Endothelial cell of umbilical vein (primary cell): ENCODE data around the gene TERT.

Experiments used
- EZH2 ChIP-seq: IDR thresholded peaks from 2 replicates; pipeline ENCODE4 v1.6.1; 2012; ENCODE audit warnings: borderline replicate concordance, low read depth, mild to moderate bottlenecking, moderate library complexity, low read length, inconsistent platforms; ENCODE audit not compliant: severe bottlenecking
- FOS ChIP-seq: IDR thresholded peaks from 2 replicates; pipeline ENCODE4 v1.6.1; 2011; ENCODE audit warnings: mild to moderate bottlenecking, low read length, moderate library complexity, borderline replicate concordance; ENCODE audit not compliant: insufficient read depth
- GATA2 ChIP-seq: IDR thresholded peaks from 2 replicates; pipeline ENCODE4 v1.7.0; 2011; ENCODE audit warnings: low read depth, mild to moderate bottlenecking, moderate library complexity, mixed read lengths, low read length; ENCODE audit not compliant: insufficient read length, insufficient read depth
- JUN ChIP-seq: IDR thresholded peaks from 2 replicates; pipeline ENCODE4 v1.6.1; 2011; ENCODE audit warnings: borderline replicate concordance, low read depth; ENCODE audit not compliant: insufficient read length, insufficient read depth
- MYC ChIP-seq: IDR thresholded peaks from one replicate; pipeline ENCODE4 v1.6.1; 2011; ENCODE audit warnings: mild to moderate bottlenecking, low read depth, low read length
- POLR2A ChIP-seq: IDR thresholded peaks from 2 replicates; pipeline ENCODE4 v1.6.1; 2012; ENCODE audit warnings: low read depth, mild to moderate bottlenecking, control low read depth, low read length
- POLR2AphosphoS5 ChIP-seq: IDR thresholded peaks from 2 replicates; pipeline ENCODE4 v1.6.1; 2012; ENCODE audit warnings: low read depth, mild to moderate bottlenecking, control low read depth, low read length, moderate library complexity; ENCODE audit not compliant: insufficient read depth
- TF ChIP-seq, protein P1 (sequence below), 2 donors: IDR thresholded peaks; 1 replicate in 1 of 2; 2 replicates in 1 of 2; pipeline ENCODE4 v1.5.1; 2011; ENCODE audit warnings: low read length in 2 of 2, mild to moderate bottlenecking in 2 of 2, moderate library complexity in 2 of 2, control low read depth in 1 of 2, inconsistent platforms in 1 of 2, low read depth in 1 of 2; ENCODE audit not compliant: insufficient read depth in 1 of 2; ENCODE audit errors: extremely low read depth in 1 of 2
- TF ChIP-seq, protein P2 (sequence below): IDR thresholded peaks from 2 replicates; pipeline ENCODE4 v1.6.1; 2011; ENCODE audit not compliant: insufficient read depth, insufficient read length

DNA sequence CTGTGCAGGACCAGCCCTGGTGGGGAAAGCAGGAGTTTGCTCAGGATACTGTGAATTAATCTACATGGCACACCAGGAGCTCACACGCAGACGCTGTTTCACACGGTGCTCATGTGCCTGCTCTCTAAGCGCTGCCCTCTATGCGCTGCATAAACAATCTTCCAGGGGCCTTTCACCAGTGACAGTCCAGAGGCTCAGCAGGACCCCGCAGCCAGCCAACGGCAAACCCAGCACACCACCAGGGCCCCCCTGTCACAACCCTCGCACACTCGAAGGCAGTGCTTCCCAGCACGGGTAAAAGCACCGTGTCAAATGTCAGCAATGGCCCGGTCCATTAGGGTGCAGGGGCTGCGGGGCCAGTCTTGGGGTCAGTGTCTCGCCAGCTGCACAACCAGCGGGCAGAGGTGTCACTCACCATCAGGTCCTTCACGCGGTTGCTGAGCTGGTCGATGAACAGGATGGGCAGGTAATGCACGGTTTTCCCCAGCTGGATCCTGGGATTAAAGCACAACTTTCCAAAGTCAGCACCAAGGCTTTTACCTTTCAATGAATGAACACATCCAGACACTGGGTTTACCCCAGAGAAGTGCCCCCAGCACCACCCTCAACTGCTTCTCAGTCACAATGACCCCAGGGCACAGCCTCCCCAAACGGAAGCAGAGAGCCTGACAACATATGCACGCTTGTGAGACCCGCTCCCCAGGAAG, 42.8 kb upstream of the TERT start:
- TF ChIP-seq, protein P1, sequence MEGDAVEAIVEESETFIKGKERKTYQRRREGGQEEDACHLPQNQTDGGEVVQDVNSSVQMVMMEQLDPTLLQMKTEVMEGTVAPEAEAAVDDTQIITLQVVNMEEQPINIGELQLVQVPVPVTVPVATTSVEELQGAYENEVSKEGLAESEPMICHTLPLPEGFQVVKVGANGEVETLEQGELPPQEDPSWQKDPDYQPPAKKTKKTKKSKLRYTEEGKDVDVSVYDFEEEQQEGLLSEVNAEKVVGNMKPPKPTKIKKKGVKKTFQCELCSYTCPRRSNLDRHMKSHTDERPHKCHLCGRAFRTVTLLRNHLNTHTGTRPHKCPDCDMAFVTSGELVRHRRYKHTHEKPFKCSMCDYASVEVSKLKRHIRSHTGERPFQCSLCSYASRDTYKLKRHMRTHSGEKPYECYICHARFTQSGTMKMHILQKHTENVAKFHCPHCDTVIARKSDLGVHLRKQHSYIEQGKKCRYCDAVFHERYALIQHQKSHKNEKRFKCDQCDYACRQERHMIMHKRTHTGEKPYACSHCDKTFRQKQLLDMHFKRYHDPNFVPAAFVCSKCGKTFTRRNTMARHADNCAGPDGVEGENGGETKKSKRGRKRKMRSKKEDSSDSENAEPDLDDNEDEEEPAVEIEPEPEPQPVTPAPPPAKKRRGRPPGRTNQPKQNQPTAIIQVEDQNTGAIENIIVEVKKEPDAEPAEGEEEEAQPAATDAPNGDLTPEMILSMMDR (IDR thresholded peaks at IDR 0.05; ENCODE audit: extremely low read depth in 1 of 2, insufficient read depth in 1 of 2, low read depth in 1 of 2, low read length in 2 of 2) = no peak
- TF ChIP-seq EZH2 = no peak
- TF ChIP-seq JUN = no peak
- TF ChIP-seq POLR2A = no peak
- TF ChIP-seq POLR2AphosphoS5 = no peak
- TF ChIP-seq GATA2 = no peak
- TF ChIP-seq FOS = no peak
- no peak for TF ChIP-seq MYC
- TF ChIP-seq, protein P2, sequence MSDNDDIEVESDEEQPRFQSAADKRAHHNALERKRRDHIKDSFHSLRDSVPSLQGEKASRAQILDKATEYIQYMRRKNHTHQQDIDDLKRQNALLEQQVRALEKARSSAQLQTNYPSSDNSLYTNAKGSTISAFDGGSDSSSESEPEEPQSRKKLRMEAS = no peak
